ENCODE measurements around the gene KLF17. TPM values are rescaled to one million over a fixed set of nuclear protein-coding genes. Genes with fewer than 3 reads are reported as not detected.

Gene KLF17
- total RNA-seq, 4 donors from 2014 or later: 0.24 TPM; not detected in 3

DNA sequence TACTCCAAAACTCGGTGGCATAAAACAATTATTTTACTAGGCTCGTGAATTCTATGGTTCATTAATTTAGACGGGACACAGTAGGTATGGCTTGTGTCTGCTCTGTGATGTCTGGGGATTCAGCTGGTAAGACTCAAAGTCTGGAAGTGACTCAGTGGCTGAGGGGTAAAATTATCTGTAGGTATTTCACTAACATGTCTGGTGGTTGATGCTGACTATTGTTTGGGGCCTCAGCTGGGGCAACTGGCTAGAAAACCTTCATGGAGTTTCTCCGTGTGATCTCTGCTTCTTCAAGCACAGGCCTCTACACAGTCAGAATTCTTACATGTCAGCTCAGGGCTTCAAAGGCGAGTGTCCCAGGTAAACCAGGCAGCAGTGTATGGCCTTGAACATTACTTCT lies 41.2 kb upstream of the KLF17 start:
- DNase-seq (ENCODE audit: low spot score) (no peak), ATAC-seq (ENCODE audit: low FRiP score) (no peak)
- TF ChIP-seq, protein P1, sequence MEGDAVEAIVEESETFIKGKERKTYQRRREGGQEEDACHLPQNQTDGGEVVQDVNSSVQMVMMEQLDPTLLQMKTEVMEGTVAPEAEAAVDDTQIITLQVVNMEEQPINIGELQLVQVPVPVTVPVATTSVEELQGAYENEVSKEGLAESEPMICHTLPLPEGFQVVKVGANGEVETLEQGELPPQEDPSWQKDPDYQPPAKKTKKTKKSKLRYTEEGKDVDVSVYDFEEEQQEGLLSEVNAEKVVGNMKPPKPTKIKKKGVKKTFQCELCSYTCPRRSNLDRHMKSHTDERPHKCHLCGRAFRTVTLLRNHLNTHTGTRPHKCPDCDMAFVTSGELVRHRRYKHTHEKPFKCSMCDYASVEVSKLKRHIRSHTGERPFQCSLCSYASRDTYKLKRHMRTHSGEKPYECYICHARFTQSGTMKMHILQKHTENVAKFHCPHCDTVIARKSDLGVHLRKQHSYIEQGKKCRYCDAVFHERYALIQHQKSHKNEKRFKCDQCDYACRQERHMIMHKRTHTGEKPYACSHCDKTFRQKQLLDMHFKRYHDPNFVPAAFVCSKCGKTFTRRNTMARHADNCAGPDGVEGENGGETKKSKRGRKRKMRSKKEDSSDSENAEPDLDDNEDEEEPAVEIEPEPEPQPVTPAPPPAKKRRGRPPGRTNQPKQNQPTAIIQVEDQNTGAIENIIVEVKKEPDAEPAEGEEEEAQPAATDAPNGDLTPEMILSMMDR (IDR thresholded peaks at IDR 0.05): no peak

DNA sequence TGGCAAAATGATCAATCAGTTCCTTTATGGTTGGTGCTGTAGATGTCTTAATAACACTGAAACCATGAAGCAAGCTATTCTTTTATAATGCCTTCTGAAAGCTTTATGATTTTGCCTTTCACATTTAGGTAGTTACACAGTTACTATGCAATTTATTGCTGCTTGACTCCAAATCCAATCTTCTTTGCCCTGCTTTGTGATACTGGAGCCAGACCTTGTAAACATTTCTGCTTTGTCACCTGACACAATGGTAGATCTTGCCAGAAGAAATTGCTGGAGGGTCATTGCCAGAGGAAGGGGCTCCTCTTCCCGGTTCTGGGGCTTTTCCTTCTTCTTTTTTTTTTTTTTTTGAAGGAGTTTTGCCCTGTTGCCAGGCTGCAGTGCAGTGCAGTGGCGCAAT lies 40.5 kb upstream of the KLF17 start:
- TF ChIP-seq, protein P1 (IDR thresholded peaks at IDR 0.05): no peak
- DNase-seq (ENCODE audit: low spot score) (no peak), ATAC-seq (ENCODE audit: low FRiP score) (no peak)

DNA sequence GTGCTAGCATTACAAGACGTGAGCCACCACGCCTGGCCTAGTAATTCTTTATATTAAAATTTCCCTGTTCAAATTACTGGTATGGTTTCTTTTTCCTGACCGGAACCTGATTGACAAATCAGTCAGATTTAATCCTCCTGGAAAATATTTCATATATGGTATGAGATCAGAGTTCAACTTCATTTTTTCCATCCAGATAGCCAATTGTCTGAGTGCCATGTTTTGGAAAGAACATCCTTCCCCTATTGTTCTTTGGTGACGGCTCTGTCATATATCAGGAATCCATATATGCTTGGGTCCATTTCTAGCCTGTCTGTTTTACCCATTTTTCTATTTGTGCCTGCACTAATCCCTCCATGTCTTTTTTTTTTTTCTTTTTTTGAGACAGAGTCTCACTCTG lies 39.1 kb upstream of the KLF17 start:
- DNase-seq (ENCODE audit: low spot score): no peak
- no peak for ATAC-seq (ENCODE audit: low FRiP score)
- TF ChIP-seq, protein P1 (IDR thresholded peaks at IDR 0.05): no peak

DNA sequence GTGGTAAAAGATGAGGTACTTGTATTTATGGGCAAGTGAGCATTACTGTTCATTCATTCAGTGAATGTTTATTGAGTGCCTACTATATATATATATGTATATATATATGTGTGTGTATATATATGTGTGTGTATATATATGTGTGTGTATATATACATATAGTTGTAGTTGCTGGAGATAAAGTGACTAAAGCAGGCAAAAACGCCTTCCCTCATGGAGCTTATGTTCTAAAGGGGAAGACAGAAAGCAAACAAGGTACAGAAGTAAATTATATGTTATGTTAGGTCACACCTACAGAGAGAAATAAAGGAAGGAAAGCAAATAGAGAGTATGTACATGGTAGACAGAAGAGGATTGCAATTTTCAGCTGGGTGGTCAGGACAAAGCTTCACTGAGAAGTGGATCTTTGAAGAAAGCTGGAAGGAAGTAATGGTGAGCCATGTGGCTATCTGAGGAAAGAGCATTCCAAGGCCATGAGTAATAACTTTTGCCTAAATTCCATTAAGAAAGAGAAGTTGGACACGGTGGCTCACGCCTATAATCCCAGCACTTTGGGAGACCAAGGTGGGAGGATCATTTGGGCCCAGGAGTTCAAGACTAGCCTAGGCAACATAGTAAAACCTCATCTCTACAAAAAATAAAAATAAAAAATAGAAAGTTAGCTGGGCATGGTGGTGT lies 33.5 kb upstream of the KLF17 start:
- TF ChIP-seq, protein P1 (IDR thresholded peaks at IDR 0.05): no peak
- ATAC-seq (ENCODE audit: low FRiP score) (no peak), DNase-seq (ENCODE audit: low spot score) (no peak)

DNA sequence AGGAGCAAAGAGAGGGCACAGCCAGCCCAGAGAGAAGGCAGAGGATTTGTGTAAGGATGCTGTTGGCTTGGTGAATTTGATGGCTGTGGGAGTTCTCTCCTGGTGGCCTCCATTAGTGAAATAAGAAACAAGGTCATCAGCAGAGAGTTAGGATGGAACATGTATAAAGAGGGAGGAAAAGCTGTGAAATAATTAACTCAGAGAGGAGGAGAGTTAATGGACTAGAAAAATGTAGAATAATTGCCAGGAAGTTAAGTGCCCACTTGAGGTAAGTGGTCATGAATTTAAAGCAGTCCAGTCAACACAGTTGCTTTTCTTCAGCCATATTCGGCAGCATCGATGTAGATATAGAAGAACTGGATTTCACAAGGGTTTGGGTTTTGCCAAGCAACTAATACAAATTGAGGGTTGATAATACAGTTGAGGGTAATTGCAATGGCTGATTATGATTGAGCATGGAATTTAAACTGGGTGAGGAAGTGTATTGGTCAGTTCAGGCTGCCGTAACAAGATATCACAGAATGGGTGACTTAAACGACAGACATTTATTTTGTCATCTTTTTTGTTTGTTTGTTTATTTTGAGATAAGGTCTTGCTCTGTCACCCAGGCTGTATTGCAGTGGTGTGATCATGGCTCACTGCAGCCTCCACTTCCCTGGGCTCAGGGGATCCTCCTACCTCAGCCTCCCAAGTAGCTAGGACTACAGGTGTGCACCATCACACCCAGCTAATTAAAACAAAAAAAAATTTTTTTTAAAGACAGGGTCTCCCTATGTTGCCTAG lies 31.7 kb upstream of the KLF17 start:
- DNase-seq (ENCODE audit: low spot score) (no peak), ATAC-seq (ENCODE audit: low FRiP score) (no peak)
- TF ChIP-seq, protein P1 (IDR thresholded peaks at IDR 0.05): no peak

DNA sequence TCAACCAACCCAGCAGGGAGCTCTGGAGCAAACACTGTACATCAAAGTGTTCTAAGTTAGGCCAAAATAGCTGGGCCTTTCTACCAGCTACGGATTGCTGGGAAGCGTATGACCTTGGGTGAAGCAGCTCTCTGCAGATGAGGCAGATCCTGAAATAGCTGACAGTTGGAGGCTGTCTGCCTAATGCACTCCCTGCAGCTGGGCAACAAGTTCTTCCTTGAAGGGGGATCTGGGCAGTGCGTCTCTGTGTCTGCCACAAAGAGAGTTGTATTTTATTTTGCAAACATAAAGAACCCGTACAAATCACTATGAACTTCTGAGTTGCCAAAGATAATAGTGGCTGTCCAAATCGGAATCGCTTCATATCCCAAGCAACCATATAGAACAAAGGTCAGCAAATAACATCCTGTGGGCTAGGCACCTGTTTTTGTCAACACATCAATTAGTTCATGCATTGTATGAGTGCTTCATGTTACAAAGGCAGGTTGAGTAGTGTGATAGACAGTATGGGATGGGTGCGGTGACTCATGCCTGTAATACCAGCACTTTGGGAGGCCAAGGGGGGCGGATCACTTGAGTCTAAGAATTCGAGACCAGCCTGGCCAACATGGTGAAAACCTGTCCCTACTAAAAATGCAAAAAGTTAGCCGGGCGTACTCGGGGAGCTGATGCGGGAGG lies 29.1 kb upstream of the KLF17 start:
- no peak for ATAC-seq (ENCODE audit: low FRiP score)
- TF ChIP-seq, protein P1 (IDR thresholded peaks at IDR 0.05): no peak
- no peak for DNase-seq (ENCODE audit: low spot score)
